Brain microvascular endothelial cell (primary cell): ENCODE measurements around the gene CRIP3.

Source experiments
- DNase-seq: peaks from one replicate; pipeline ENCODE4 v3.0.0-alpha.2; 2020
- H3K27ac ChIP-seq: fragments of 250-450 bp; sonication (Bioruptor Pico); 2 replicates; pipeline ENCODE4 v1.5.1; 2020; ENCODE audit warnings: mild to moderate bottlenecking, moderate library complexity
- H3K27me3 ChIP-seq: fragments of 250-450 bp; sonication (Bioruptor Pico); replicated peaks from 2 replicates; pipeline ENCODE4 v1.5.1; 2020; ENCODE audit warnings: mild to moderate bottlenecking
- H3K36me3 ChIP-seq: fragments of 250-450 bp; sonication (Bioruptor Pico); replicated peaks from 2 replicates; pipeline ENCODE4 v1.5.1; 2020; ENCODE audit warnings: mild to moderate bottlenecking
- H3K4me3 ChIP-seq: 2 replicates; pipeline ENCODE4 v1.5.1; 2011; ENCODE audit warnings: low read depth, mild to moderate bottlenecking, control low read depth, low read length, moderate library complexity
- in situ Hi-C: cut with HindIII; loops from 2 replicates; pipeline ENCODE4 v1.10.0; 2017; ENCODE audit warnings: low sequenced_read_pairs, low pct_ligation_motif_present
- TF ChIP-seq, protein P1 (sequence below): IDR thresholded peaks from 2 replicates; pipeline ENCODE4 v1.5.1; 2011; ENCODE audit warnings: low read depth, mild to moderate bottlenecking, moderate library complexity, low read length, control low read depth, inconsistent platforms; ENCODE audit errors: missing control alignments

Gene CRIP3

GRCh38 chr6:43269273-43270007 lies 39.2 kb downstream of the CRIP3 start:
- H3K4me3 ChIP-seq: peak overlapping the region; percentile 34
- no peaks in the 10 kb centered on the region for H3K36me3 ChIP-seq
- peaks cover 32% of the 10 kb centered on the region for H3K27me3 ChIP-seq
- in situ Hi-C loops: no loop called here
- DNase-seq: no peak
- TF ChIP-seq, protein P1, sequence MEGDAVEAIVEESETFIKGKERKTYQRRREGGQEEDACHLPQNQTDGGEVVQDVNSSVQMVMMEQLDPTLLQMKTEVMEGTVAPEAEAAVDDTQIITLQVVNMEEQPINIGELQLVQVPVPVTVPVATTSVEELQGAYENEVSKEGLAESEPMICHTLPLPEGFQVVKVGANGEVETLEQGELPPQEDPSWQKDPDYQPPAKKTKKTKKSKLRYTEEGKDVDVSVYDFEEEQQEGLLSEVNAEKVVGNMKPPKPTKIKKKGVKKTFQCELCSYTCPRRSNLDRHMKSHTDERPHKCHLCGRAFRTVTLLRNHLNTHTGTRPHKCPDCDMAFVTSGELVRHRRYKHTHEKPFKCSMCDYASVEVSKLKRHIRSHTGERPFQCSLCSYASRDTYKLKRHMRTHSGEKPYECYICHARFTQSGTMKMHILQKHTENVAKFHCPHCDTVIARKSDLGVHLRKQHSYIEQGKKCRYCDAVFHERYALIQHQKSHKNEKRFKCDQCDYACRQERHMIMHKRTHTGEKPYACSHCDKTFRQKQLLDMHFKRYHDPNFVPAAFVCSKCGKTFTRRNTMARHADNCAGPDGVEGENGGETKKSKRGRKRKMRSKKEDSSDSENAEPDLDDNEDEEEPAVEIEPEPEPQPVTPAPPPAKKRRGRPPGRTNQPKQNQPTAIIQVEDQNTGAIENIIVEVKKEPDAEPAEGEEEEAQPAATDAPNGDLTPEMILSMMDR: no peak
- H3K27ac ChIP-seq: no peak overlapping the region

- Histone ChIP-seq H3K4me3 (no peak overlapping the region), H3K36me3 (no peaks in the 10 kb centered on the region), H3K27me3 (peaks cover 26% of the 10 kb centered on the region), H3K27ac (no peak overlapping the region)
- no peak for DNase-seq
- in situ Hi-C loops: no loop called here
- TF ChIP-seq, protein P1: no peak
Observed at GRCh38 chr6:43268782-43269272, 39.8 kb downstream of the CRIP3 start.

GRCh38 chr6:43268355-43268700 lies 40.3 kb downstream of the CRIP3 start:
- H3K27me3 ChIP-seq: peaks cover 22% of the 10 kb centered on the region
- H3K36me3 ChIP-seq: no peaks in the 10 kb centered on the region
- TF ChIP-seq, protein P1: no peak
- in situ Hi-C loops: no loop called here
- H3K4me3 ChIP-seq: no peak overlapping the region
- no peak overlapping the region for H3K27ac ChIP-seq
- DNase-seq: no peak

DNA sequence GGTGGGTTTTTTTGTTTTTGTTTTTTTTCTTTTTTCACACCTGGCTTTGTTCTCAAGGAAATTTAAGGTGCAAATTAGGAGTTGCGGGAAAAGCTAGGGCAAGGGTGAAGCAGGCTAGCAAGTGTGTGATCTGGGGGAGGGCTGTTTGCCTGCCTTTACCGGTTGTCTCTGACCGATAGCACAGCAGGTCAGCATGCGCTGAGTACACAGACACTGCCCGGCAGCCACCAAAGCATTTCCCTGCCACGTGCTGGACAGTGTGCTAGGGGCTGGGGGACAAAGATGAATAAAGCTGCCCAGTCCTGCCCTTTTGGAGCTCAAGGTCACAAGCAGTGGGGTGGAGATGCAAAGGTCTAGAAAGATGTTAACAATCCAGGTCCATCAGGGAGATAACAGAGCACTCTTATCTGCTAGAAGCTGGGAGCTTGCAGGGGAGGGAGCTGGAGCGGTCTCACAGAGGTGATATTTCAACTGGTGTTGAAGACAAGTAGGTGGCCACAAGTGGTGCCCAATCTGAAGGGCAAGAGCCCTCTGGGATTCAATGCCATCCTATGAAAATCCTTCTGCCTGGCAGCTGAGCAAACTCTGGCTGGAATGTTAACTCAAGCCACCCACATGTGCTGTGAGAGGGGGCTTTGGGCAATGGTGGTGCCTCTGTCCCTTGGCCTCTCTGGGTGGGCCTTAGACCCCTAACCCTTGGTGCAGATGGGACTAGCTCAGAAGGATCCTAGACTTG lies 40.8 kb downstream of the CRIP3 start:
- Histone ChIP-seq H3K27ac (no peak overlapping the region), H3K27me3 (peaks cover 20% of the 10 kb centered on the region), H3K4me3 (no peak overlapping the region), H3K36me3 (no peaks in the 10 kb centered on the region)
- in situ Hi-C loops: no loop called here
- TF ChIP-seq, protein P1: no peak
- no peak for DNase-seq

DNA sequence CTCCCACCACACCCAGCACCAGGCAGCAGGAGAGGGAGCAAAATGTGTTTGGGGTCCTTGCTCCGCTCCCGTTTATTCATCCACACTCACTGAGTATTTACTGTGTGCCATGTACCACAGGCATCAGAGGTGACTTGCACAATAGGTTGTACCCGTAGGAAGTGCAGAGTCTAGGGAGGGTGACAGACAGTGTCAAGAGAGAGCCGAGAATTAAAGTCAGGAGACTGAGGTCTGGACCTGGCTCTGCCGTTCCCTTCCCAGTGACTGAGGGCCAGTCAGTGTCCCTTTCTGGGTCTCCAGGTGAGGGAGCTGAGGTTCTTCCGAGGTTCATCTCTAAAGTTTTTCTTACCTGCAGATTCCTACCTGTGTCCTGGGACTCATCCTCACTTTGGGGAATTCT lies 43.1 kb downstream of the CRIP3 start:
- TF ChIP-seq, protein P1: no peak
- in situ Hi-C loops: no loop called here
- Histone ChIP-seq H3K27ac (no peak overlapping the region), H3K36me3 (no peaks in the 10 kb centered on the region), H3K4me3 (no peak overlapping the region), H3K27me3 (peaks cover 20% of the 10 kb centered on the region)
- no peak for DNase-seq
